Small intestine (tissue), 7 donors: ENCODE data around the gene GPRIN3. TPM values are rescaled to one million over a fixed set of nuclear protein-coding genes. Genes with fewer than 3 reads are reported as not detected.

Experiments used
- DNase-seq, 2 donors: peaks; one replicate each; pipeline versions ENCODE4 v3.0.0 to v3.0.0-alpha.2; 2013
- FAIRE-seq: peaks from 2 replicates; lab custom pipeline; 2012; peaks lifted over from hg19 to GRCh38; lab: Jason Lieb, UNC
- H3K27ac ChIP-seq, 3 donors: one replicate each; pipeline ENCODE4 v1.5.1; 2013; ENCODE audit warnings: low read length in 2 of 3, mild to moderate bottlenecking in 2 of 3, control low read depth in 1 of 3, inconsistent platforms in 1 of 3, low read depth in 1 of 3, moderate library complexity in 1 of 3
- H3K27me3 ChIP-seq, 3 donors: one replicate each; pipeline ENCODE4 v1.6.1; 2013; ENCODE audit warnings: low read length in 3 of 3, inconsistent platforms in 1 of 3; ENCODE audit not compliant: control insufficient read depth in 3 of 3, insufficient read depth in 3 of 3
- H3K36me3 ChIP-seq, 3 donors: one replicate each; pipeline ENCODE4 v1.6.1; 2013; ENCODE audit warnings: low read length in 3 of 3, inconsistent platforms in 1 of 3, low read depth in 1 of 3, mild to moderate bottlenecking in 1 of 3, moderate library complexity in 1 of 3; ENCODE audit not compliant: control insufficient read depth in 3 of 3, insufficient read depth in 2 of 3
- H3K4me1 ChIP-seq, 3 donors: one replicate each; pipeline ENCODE4 v1.6.1; 2013; ENCODE audit warnings: low read length in 2 of 3, inconsistent platforms in 1 of 3, low read depth in 1 of 3, mild to moderate bottlenecking in 1 of 3, moderate library complexity in 1 of 3; ENCODE audit not compliant: control insufficient read depth in 3 of 3, insufficient read depth in 2 of 3
- H3K4me3 ChIP-seq, 3 donors: one replicate each; pipeline ENCODE4 v1.5.1; 2013; ENCODE audit warnings: low read length in 3 of 3, control low read depth in 1 of 3, inconsistent platforms in 1 of 3, low read depth in 1 of 3, mild to moderate bottlenecking in 1 of 3, moderate library complexity in 1 of 3
- H3K9me3 ChIP-seq, 2 donors: one replicate each; pipeline ENCODE4 v1.6.1; 2013; ENCODE audit warnings: low read depth in 1 of 2, low read length in 1 of 2; ENCODE audit not compliant: control insufficient read depth in 2 of 2, insufficient read depth in 1 of 2
- WGBS, 3 donors: extraction: QIAGEN DNeasy Blood & Tissue Kit; methylation state at CpG; one replicate each; pipeline ENCODE4 v1.1.7; 2013; 5-methylcytosine and 5-hydroxymethylcytosine counted together
- polyA plus RNA-seq, 4 donors: library from polyadenylated mRNA; stranded (reverse) in 3 of 4; unstranded in 1 of 4; fragments of 200-250 nt in 3 of 4; fragments of 120-200 nt in 1 of 4; gene quantifications; one replicate each; pipeline versions ENCODE4 v1.2.1 to v1.2.3, GENCODE V29; 2013
- donor health status: healthy with polysubstance abuse.
- donor health status: control.
- donor health status: control.
- donor health status: Bipolar disorder and iron deficiency.
- donor health status: healthy.

Gene GPRIN3
- polyA plus RNA-seq, 4 donors, result 1.4 to 12.2 (median 3.0) TPM

DNA sequence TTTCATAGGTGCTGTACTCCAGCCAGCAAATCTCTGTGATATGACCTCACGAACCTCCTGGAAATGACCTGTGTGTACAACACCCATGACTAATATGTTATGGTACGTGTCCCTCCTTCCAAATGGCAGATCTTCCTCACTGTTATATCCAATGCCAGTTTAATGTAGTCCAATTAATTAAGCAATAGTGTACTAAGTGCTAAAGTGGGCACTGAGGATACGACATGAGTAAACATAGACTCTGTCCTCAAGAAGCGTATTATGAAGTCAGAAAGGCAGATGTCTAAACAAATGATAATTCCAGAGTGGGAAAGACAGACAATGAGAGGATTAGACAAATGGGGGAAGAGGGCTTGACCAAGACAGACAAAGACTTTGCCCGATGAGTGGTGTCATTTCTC is 33.9 kb downstream of the GPRIN3 start:
- Histone ChIP-seq H3K27me3 (no peaks in the 10 kb centered on the region), H3K36me3 (peaks cover 0 to 7% (median 3%) of the 10 kb centered on the region in 3 donors), H3K4me3 (no peak overlapping the region), H3K9me3 (no peaks in the 10 kb centered on the region), H3K4me1 (peaks cover 2 to 11% (median 5%) of the 10 kb centered on the region in 3 donors), H3K27ac (no peak overlapping the region)
- FAIRE-seq (no peak), DNase-seq (peak in 1 of 2 donors; percentile 59)
- WGBS, 3 donors, result 37 to 75% (median 57%) methylated on average over 5 of the region's 5 CpGs

DNA sequence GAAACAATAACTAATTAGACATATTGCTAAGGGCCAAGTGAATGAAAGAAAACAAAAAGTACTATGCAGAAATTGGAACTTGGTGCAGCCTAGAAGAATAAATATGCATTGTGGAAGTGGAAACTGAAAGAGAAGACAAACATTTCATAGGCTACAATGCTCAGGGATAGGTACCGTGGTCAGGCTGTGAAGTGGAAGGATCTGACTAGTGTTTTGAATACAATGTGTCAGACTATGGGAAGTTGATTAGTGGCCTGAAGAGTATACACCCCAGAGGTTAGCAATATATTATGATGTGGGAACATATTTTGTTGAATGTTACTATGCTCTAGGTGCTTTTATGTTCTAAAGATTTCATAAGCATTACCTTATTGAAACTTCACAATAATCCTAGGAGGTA is 36.8 kb downstream of the GPRIN3 start:
- WGBS, 3 donors, result 67 to 88% (median 67%) methylated on average over 1 of the region's 1 CpG
- DNase-seq (no peak), FAIRE-seq (no peak)
- Histone ChIP-seq H3K4me3 (no peak overlapping the region), H3K9me3 (no peaks in the 10 kb centered on the region), H3K27me3 (no peaks in the 10 kb centered on the region), H3K4me1 (peaks cover 5 to 9% (median 7%) of the 10 kb centered on the region in 3 donors), H3K27ac (no peak overlapping the region), H3K36me3 (no peaks in the 10 kb centered on the region)

DNA sequence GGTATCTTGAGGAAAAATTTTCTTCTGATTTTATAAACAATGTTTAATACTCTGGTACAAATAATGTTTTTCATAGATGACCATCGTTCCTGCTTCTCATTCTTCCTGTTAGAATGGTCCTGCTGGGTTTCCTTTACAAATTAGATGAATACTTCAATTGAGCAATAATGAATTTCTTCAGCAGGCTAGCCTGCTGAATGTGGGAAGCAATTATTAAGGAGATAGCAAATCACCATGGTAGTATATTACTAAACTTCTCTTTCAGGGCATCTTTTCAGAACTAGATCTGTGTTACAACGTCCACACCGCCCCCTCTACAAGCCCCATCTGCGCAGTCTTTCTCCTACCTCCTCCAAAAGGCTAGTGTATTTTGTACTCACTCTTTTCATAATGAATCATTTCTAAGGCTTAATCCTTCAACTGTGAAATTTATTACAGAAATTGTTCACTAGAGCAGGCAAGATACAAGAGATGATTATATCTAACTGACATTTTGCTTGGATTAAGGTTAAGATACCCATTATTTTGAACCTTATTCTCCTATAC is 38.4 kb downstream of the GPRIN3 start:
- peaks cover 0 to 3% of the 10 kb centered on the region in 2 donors for H3K9me3 ChIP-seq
- DNase-seq (no peak), FAIRE-seq (no peak)
- no peaks in the 10 kb centered on the region for H3K36me3 ChIP-seq
- H3K27ac ChIP-seq, result no peak overlapping the region
- no peaks in the 10 kb centered on the region for H3K27me3 ChIP-seq
- no peak overlapping the region for H3K4me3 ChIP-seq
- peaks cover 0 to 7% (median 0%) of the 10 kb centered on the region in 3 donors for H3K4me1 ChIP-seq
- WGBS, 3 donors, result 81 to 96% (median 85%) methylated on average over 4 of the region's 4 CpGs

DNA sequence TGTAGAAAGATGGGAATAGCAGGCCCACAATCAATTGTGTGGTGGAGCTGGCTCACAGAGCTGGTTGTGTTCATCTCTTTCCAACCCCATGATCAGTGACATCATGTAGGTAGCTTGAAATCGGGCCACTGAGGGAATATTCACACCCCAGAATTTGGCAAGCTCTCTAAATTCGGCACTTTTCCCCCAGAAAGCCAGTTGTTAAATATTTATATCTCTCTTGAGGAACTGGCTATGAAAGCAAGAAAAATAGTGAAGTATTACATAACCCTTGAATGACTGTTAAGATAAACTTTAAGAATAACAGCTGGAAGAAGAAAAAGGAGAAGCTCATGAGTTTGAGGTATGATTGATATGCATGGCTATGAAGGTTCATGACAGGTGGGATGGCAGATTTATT is 38.9 kb downstream of the GPRIN3 start:
- Histone ChIP-seq H3K36me3 (no peaks in the 10 kb centered on the region), H3K4me3 (no peak overlapping the region), H3K27ac (no peak overlapping the region), H3K27me3 (no peaks in the 10 kb centered on the region), H3K9me3 (peaks cover 0 to 3% of the 10 kb centered on the region in 2 donors), H3K4me1 (peaks cover 0 to 5% (median 0%) of the 10 kb centered on the region in 3 donors)
- no peak for DNase-seq
- no peak for FAIRE-seq
- WGBS, 3 donors, result 60 to 97% (median 82%) methylated on average over 2 of the region's 2 CpGs

DNA sequence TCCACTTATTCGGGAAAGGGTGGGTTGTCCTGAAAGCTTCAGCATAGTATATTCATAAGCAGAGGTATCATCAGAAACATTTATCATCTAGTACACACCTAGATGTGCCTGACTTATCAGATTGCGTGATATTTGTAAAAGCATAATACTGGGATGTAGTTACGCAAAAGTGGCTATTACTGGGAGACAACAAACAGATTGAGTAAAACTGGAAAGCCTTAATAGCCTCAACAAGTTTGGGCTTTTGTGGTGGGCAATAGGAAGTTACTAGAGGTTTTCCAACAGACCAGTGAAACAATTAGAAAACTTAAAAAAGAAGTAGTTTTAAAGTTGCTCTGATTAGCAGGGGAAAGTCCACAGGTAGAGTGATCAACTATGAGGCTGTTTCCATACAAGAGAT is 39.8 kb downstream of the GPRIN3 start:
- 90 to 95% (median 95%) methylated on average over 3 of the region's 3 CpGs for WGBS, 3 donors
- H3K4me1 ChIP-seq, result peaks cover 0 to 5% (median 0%) of the 10 kb centered on the region in 3 donors
- FAIRE-seq, result no peak

DNA sequence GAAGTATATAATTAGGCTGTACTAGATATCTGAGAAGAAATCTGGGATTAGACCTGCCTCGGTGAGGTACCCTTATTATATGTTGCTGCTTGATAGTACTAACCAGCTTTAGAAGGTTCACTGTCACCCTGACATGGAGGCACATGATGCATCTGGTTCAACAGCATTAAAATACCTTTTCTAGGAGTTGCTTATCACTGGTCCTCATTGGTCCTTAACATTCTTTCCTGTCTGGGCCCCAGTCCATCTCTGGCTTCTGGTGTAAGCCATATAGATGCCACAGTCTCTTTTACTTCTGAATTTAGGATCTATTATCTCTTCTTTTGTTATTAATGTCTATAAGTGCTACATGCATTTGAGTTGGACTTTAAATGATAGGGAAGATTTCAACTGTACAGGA is 40.2 kb downstream of the GPRIN3 start:
- no peaks in the 10 kb centered on the region for H3K27me3 ChIP-seq
- FAIRE-seq (no peak), DNase-seq (no peak)
- H3K36me3 ChIP-seq, result peaks cover 0 to 1% (median 0%) of the 10 kb centered on the region in 3 donors
- no peak overlapping the region for H3K4me3 ChIP-seq
- H3K4me1 ChIP-seq, result peaks cover 0 to 5% (median 0%) of the 10 kb centered on the region in 3 donors
- H3K9me3 ChIP-seq, result peaks cover 0 to 3% of the 10 kb centered on the region in 2 donors
- 79 to 92% (median 85%) methylated on average over 1 of the region's 1 CpG for WGBS, 3 donors
- H3K27ac ChIP-seq, result no peak overlapping the region

More for the DNA sequence above, 39.8 kb downstream of the GPRIN3 start:
- H3K36me3 ChIP-seq, result no peaks in the 10 kb centered on the region
- no peak overlapping the region for H3K27ac ChIP-seq
- H3K4me3 ChIP-seq, result no peak overlapping the region
- DNase-seq, result no peak
- H3K9me3 ChIP-seq, result peaks cover 0 to 3% of the 10 kb centered on the region in 2 donors
- H3K27me3 ChIP-seq, result no peaks in the 10 kb centered on the region

DNA sequence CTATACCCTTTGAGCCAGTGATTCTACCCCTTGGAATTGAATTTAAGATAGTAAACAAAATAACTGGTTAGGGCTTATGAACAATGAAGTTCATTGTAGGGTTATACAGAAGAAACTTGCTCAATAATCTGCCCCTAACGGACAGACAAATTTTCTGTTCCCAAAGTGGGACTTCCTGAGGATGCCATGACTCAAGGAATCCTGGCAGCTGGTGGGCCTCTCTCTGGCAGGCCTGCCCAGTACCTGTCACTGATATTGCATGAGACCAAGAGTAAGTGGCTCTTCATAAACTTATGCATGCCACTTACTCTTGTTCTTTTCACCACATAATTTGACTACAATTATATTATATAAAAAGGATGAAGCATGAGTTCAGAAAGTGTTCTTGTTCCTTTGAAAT is 41.5 kb downstream of the GPRIN3 start:
- Histone ChIP-seq H3K4me1 (peaks cover 0 to 5% (median 0%) of the 10 kb centered on the region in 3 donors), H3K36me3 (peaks cover 0 to 2% (median under 1%) of the 10 kb centered on the region in 3 donors), H3K27ac (no peak overlapping the region), H3K27me3 (no peaks in the 10 kb centered on the region), H3K4me3 (no peak overlapping the region), H3K9me3 (peaks cover 0 to 3% of the 10 kb centered on the region in 2 donors)
- no peak for FAIRE-seq
- no peak for DNase-seq
- 65 to 77% (median 75%) methylated on average over 1 of the region's 1 CpG for WGBS, 3 donors

DNA sequence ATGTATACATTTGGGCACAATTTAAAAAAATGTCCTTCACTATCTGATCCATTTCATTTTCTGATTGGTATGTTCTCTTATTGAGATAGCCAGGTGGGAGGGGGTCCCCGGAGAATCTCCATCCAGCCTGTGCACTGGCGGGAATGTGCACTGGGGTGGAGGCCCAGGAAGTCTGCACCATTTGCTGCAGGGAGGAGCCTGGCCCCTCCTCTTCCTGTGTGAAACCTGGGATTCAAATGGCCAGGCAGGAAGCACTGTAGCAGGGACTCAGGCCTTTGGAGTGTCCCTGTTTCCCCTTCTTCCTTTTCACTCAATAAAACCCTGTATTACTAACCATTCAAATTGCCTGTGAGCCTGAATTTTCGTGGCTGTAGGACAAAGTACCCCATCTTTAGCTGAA is 44.3 kb downstream of the GPRIN3 start:
- DNase-seq, result no peak
- Histone ChIP-seq H3K4me1 (peaks cover 0 to 3% (median 3%) of the 10 kb centered on the region in 3 donors), H3K27me3 (no peaks in the 10 kb centered on the region), H3K36me3 (peaks cover 0 to 2% (median 2%) of the 10 kb centered on the region in 3 donors), H3K27ac (no peak overlapping the region), H3K4me3 (no peak overlapping the region), H3K9me3 (peaks cover 0 to 3% of the 10 kb centered on the region in 2 donors)
- 86 to 95% (median 89%) methylated on average over 3 of the region's 3 CpGs for WGBS, 3 donors
- no peak for FAIRE-seq
